IPS DF 4.7 (cell line): ENCODE results near the gene PRKAR2B.

ENCODE experiments used
- DNase-seq: peaks from one replicate; pipeline ENCODE4 v3.0.0-alpha.2; 2013; ENCODE audit warnings: low spot score; ENCODE audit errors: extremely low read depth

PRKAR2B gene

DNA sequence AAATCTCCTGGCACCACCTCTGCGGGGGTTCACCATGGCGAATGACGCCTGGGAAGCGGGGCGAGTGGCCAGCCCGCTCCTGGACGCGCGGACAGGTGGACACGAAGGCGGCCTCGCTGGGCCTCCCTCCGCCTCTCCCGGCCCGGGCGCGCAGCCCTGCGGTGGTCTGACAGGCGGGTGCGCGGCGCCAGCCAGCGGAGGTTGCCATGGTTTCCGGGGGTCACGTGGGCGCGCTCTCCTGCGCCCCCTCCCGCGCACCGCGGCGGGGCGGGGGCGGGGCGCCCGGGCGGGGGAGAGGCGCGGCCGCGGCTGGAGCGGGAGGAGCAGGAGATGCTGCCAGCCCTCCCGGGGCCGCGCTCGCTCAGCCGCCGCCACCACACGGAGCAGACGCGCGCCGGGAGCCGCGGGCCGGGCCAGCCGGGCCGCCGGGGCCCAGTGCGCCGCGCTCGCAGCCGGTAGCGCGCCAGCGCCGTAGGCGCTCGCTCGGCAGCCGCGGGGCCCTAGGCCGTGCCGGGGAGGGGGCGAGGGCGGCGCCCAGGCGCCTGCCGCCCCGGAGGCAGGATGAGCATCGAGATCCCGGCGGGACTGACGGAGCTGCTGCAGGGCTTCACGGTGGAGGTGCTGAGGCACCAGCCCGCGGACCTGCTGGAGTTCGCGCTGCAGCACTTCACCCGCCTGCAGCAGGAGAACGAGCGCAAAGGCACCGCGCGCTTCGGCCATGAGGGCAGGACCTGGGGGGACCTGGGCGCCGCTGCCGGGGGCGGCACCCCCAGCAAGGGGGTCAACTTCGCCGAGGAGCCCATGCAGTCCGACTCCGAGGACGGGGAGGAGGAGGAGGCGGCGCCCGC is at the start of gene PRKAR2B:
Gene PRKAR2B, plus strand, starts transcription at position 359 of the 848 bp plus-strand sequence. Its CDS starts 203 bp downstream, at position 562.
- no peak for DNase-seq

GRCh38 chr7:106994833-106995232 is 49.7 kb upstream of the PRKAR2B start:
- DNase-seq = no peak

DNA sequence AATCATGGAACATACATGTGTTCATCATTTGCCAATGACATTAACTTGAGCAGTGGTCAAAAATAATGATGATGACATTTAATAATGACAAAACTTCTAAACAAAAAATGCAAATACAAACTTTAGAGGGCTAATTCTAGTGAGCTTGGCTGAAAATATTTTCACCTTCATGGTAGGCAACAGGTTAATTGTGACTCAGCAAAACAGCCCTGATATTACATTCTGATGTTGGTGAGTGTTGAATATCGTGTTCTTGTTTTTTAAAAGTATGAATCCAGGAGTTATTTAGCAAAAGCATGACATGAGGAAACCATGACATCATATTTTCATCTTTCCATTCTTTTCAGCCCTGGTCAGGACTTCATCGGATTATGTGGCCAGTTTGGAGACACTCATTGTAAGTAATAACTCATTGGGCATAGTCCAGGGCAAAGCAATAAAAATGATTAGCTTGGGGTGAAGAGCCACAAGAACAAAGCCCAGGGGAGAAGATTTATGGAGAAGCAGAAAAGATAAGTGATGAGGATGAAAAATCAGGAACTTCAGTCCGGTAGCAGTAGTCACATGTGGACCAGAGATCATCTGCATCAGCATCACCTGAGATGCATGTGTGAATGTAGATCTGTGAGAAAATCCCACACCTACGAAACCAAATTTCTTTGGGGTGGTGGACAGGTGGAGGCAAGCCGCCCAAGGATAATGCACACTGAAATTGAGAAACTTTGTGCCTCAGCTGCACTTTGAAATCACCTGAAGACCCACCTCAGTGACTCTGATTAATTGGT is 46.8 kb upstream of the PRKAR2B start:
- DNase-seq = no peak

DNA sequence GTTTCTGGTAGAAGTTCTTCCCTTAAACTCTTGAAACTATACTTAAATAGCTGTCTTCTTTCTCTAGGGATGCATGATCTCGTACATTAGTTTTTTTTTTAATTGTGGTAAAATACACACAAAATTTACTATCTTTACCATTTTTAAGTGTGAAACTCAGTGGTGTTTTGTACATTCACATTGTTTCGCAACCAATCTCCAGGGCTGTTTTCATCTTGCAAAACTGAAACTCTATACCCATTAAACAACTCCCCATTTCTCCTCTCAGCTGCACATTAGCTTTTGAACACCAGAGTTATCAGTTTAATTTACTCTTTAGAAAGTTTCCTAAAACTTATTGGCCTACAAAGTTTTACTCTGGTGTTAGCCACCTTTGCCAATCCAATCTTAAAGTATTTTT is 45.5 kb upstream of the PRKAR2B start:
- no peak for DNase-seq

GRCh38 chr7:107001490-107001889 is 43.0 kb upstream of the PRKAR2B start:
- DNase-seq = no peak

- no peak for DNase-seq
Measured at GRCh38 chr7:107002126-107002525, 42.4 kb upstream of the PRKAR2B start.

DNA sequence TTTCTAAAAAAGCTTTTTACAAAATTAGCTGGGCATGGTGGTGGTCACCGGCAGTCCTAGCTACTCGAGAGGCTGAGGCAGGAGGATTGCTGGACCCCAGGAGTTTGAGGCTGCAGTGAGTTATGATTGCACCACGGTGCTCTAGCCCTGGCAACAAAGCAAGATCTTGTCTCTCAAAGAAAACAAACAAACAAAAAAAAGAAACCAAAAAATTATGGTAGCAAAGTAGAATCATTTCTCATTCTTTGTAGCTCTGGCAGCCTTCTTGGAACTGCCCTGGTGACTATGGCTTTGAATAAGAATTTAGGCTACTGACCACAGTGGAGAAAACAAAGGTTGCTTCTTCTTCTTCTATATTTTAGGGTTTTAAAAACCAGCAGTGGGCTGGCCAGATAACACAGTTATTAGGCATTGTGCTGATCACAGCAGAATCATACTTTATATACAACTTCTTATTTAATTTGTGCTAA is 41.9 kb upstream of the PRKAR2B start:
- DNase-seq = no peak

DNA sequence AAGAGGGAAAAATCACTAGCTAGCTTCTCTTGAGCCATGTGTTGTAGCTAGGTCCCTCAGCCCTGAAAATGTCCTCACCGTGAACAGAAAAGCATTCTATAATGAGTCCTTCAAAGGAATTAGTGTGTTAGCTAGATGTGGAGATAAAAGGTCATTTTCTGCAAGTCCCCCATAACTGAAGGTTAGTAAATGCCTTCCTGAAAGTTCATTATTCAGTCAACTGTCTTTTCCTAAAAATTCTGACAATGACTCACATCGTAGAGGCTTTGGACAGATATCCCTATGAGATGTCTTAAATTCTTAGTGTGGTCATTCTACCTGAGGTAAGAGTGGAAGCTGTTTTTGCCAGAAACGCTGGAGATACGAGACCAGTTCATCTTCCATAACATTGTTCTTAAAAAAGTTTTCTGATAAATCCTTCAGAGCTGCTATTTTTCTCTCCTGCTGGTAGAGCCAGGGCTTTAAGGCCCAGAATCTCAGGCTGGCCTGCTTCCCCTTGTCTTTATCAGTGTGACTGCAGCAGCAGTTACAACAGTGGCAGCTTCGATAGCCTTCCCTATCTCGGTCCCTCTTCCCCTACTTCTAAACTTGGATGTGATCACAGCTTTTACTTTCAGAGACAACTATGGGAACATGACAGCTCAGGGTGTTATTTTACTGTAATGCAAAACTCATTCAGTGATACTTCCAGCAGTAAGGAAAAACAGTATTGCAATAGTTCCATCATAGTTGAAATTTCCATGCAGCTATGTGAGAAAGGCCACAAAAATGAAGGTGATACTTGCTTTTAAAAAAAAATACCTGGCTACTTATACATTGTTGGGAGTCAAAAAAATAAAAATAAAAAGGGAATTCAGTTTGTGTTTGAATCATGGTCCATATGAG is 37.3 kb upstream of the PRKAR2B start:
- no peak for DNase-seq

DNA sequence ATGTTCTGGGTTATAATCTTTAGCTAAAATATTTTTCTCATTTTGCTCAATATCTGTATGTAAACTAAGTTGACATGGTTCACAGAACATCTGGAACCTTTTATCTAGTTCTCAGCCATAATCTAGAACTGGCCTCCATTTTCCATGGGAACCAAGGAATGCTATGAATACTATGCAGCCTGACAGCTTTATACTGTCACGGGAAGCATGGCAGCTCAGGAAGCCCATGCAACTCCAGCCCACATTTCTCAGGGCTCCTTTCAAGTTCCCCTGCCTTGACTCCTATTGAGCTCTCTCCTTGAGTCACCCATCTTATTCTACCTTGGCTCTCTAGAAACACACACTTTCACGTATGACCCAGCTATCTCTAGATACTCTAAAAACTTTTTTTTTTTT is 36.6 kb upstream of the PRKAR2B start:
- DNase-seq = no peak

DNA sequence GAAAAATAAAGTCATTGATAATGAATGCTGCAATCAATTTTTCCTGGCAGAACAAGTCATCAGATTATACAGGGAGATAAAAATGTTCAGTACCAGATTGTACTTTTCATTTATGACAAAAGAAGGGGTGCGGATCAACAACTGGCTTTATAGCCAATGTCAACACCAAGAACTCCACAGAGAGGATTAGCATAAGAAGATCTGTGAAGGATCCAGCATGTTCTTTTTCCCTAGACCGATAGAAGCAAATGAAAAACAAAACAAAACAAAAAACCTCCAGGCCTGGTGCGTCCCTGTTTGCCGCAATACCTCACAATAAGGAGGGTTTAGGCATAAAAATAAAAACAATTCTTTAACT is 34.7 kb upstream of the PRKAR2B start:
- no peak for DNase-seq

- DNase-seq = no peak
Measured at GRCh38 chr7:107012691-107013090, 31.8 kb upstream of the PRKAR2B start.

DNA sequence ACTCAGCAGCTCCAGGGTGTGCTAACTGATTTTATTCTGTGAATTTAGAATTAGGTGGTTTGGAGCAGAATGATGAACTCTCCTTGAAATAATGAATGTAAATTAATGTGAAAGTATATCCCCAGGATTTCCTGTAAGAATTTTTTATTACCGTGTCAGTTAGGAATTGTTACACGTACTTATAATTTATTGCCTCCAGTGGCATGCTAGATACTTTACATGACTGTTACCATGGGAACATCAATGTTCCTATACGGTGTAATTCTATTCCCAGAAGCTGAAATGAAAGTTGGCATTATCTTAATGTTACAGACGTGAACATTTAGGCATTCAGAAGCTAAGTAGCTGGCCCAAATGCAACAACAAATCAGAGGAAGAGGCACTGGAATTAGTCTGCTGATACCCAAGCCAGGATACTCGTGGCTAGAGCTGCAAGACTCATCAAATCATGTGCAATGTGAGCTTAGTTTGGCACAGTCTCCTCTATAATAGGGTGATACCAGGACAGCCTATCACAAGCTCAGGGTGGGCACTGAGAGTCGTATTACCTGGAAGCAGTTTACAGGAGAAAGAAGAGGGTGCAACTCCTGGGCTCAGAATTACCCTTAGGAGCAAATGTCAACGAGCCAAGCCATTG is 30.0 kb upstream of the PRKAR2B start:
- DNase-seq = no peak

GRCh38 chr7:107016312-107016711 is 28.2 kb upstream of the PRKAR2B start:
- no peak for DNase-seq

DNA sequence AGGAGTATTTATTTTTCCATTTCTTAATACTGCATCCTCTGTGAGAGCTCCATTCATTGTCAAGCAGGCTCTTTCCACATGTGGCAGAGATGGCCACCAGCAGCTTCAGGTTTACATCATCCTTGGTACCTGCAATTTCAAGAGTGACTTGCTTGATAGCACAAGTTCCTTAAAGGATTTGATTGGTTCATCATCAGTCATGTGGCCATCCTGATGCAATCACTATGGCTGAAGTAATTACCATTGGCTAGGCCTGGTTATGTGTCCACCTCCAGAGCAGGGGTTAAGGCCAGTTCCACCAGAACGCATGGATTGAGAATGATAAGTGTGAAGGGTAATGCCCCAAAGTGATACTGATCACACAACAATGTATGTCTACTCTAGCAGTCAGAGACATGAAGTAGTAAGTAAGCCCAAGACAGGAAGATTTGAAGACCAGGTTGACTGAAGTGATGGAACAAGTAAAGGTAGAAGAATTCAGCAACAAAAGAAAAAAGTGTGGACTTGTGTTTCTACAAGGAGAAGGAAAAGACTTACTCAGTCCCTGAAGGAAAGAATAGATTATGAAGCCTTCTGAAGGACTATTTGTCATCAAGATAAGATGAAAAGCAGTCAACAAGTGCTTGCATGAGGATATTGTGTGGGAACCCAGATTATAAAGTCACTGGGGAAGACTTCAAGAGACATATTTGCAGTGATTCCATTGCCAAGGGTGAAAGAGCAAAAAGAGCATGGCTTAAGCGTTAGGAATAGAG is 26.4 kb upstream of the PRKAR2B start:
- no peak for DNase-seq

DNA sequence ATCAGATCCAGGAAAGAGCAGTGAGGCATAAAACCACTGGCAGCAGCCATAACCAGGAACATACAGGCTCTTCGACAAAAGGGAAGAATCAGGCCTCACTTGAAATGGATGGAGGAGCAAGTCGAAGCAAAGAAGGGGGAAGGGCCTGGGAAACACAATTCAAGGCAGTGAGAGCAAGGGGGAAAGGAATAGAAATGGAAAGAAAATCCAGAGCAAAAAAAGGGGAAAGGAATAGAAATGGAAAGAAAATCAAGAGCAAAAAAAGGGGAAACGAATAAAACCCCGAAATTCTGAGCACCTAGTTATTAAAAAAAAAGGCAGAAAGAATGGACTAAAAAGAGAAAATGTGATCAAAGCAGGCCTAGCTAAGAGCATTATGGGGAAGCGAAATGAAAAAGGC is 24.1 kb upstream of the PRKAR2B start:
- DNase-seq = no peak

- DNase-seq = no peak
Measured at GRCh38 chr7:107021600-107021999, 22.9 kb upstream of the PRKAR2B start.

DNA sequence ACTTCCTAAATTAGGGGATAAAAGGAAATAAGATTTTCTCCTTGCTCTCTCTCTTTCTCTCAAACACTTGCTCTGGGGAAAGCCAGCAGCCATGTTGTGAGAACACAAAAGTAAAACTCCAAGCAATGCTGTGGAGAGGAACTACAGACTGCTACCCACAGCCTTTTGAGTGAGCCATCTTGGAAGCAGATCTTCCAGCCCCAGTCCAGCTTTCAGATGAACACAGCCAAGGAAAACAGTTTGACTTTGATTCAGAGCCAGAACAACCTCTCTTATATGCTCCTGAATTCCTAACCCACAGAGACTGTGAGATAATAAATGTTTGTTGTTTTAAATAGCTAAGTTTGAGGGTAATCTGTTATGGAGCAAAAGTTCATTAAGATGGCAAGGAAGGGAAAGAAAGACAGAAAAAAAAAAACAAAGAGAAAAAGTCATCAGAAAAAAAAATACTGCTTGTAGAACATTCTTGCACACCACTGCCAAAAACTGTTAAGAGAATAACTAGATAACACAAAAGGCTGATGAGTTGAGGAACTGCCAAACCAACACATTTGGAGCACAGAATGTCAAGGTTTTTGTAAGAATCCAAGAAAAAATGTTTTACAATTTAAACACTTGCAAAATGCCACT is 20.9 kb upstream of the PRKAR2B start:
- no peak for DNase-seq

DNA sequence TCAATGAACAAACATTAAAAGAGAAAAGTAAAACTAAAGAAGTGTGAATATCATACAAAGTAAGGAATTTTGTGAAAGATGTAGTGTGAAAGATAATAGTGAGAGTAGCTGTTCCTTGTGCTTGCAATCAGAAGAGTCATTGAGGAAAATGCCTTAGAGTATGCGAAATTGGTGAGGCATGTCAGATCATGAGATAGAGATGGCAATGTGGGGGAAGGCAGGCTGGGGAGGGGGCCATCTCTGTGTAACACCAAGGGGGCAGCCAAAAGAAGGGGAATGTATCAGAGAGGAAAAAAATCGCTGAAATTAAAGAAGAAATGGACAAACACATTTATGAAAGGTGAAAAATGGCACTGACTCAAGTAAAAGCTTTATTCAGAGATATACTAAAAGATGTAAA is 19.6 kb upstream of the PRKAR2B start:
- DNase-seq = no peak

DNA sequence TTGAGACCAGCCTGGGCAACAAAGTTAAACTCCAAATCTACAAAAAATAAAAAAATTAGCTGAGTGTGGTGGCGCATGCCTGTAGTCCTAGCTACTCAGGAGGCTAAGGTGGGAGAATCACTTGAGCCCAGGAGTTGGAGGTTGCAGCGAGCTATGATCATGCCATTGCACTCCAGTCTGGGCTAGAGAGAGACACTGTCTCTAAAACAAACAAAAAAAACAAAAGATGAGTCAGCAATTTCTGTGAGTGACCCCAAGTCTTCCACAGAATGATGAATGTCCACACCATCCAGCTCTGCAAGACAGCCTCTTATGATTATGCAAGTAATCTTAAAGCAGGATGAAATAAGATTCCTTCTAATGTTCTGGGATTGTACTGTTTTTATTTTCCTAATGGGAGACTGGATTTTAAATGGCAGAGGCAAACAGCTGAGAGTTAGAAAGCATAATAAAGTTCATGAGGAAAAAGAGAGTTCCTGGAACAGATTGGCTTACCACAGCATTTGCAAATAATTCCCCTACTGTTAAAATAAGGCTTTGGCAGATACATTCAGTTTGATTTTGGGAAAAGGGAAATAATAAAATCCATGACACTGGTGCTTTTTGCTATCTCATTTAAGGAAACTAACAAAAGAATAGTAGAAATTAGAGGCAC is 18.9 kb upstream of the PRKAR2B start:
- no peak for DNase-seq
